Left forelimb (tissue), 1 donor: Measurements from ENCODE around the gene ANKRD33B.
"Not testable (repeated sequence)": the region's sequence is repeated elsewhere in the genome, so short reads cannot be mapped to it uniquely, and the experiment has no call there.

Source experiments
- DNase-seq: peaks from one replicate; pipeline ENCODE4 v3.0.0-alpha.2; 2018; ENCODE audit warnings: low spot score

Gene ANKRD33B

DNA sequence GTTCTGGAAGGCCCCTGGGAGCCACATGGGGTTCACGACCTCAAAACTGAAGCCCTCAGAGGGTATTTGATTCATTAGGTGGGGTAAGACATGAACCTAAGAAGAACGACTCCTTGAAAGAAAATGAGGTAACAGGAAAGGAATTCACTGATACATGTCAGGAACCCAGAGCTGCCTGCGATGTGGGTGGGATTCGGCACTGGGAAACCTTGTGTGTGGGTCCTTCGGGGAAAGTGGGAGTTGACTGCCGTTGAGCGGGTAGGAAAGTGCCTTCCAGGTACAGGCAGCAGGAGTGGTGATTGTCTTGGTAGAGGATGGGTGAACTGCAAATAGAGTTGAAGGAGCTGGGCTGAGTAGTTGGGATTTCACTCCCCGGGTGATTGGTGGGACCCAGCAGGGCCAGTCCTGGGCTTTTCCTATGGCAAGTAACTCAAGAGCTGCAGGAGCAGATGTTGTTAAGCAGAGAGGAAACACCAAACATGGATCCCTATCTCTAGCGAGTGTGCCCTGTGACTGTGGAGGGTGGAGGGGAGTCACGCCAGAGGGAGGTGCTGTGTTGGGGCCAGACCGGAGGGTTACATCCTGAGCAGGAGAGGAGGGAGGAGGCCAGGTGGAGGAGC, 30.8 kb downstream of the ANKRD33B start:
- no peak for DNase-seq

DNA sequence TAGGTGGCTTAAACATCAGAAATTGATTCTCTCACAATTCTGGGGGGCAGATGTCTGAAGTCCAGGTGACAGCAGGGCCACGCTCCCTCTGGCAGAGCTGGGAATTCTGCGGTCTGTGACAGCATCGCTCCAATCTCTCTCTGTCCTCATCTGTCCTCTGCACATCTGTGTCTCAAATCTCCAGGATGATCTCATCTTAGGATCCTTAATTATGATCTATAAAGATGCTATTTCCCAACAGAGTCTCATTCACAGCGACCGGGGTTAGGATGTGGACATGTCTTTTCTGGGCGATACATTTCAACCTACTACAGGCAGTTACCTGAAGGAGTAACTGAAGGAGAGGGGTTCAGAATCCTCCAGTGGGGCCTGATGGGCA, 31.4 kb downstream of the ANKRD33B start:
- DNase-seq = no peak

DNA sequence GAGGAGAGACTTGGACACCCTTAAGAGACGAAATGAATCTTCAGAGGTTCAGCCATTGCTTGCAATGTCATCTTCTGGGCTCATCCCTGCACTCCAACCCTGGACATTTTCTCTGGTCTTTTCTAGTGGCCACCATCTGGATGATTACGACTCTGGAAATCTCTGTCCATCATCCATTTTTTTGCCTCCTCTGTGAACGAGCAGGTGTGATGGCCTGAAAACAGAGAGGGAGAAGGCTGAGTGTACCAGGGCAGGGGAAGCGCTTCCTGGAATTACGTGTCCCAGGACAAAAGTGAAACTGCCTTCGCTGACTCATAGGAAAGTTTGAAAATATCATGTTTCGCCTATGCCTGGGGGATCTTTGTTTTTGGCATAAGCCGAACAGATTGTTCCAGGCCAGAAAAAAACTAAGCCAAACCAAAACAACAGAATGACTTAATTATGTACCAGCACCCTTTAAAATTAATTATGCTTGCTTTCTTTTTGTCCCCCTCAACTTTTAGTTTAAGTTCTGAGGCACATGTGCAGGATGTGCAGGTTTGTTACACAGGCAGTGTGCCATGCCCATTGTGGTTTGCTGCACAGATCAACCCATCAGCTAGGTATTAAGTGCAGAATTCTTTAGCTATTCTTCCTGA, 31.9 kb downstream of the ANKRD33B start:
- DNase-seq = no peak

DNA sequence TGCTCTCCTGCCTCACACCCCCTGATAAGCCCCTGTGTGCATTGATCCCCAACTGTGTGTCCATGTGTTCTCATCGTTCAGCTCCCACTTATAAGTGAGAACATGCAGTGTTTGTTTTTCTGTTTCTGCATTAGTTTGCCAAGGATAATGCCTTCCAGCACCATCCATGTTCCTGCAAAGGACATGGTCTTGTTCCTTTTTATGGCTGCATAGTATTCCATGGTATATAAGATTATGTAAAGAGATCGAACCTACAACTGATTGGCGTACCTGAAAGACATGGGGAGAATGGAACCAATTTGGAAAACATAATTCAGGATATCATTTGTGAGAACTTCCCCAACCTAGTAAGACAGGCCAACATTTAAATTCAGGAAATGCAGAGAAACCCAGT, 32.4 kb downstream of the ANKRD33B start:
- DNase-seq = no peak

DNA sequence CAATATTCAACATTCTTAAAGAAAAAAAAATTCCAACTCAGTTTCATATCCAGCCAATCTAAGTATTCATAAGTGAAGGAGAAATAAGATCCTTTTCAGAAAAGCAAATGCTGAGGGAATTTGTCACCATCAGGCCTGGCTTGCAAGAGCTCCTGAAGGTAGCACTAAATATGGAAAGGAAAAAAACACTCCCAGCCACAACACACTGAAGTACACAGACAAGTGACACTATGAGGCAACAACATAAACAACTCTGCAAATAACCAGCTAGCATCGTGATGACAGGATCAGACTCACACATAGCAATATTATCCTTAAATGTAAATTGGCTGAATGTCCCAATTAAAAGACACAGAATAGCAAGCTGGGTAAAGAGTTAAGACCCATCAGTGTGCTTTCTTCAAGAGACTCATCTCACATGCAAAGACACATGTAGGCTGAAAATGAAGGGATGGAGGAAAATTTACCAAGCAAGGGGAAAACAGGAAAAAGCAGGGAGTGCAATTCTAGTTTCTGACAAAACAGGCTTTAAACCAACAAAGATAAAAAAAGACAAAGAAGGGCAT, 33.1 kb downstream of the ANKRD33B start:
- no peak for DNase-seq

DNA sequence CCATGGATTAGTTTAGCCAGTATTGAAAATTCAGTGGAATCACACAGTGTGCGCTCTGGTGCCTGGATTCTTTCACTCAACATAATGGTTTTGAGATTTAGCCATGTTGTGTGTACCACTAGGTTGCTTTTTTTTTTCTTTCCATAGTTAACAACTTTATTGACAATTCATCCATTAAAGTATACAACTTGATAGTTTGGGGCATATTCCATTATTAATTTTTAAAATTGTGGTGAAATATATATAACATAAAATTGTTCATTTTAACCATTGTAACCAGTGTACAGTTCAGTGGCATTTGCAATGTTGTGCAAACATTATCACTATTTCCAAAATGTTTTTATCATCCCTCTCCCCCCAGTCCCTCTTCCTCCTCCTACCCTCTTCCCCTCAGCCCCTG, 35.2 kb downstream of the ANKRD33B start:
- no peak for DNase-seq

DNA sequence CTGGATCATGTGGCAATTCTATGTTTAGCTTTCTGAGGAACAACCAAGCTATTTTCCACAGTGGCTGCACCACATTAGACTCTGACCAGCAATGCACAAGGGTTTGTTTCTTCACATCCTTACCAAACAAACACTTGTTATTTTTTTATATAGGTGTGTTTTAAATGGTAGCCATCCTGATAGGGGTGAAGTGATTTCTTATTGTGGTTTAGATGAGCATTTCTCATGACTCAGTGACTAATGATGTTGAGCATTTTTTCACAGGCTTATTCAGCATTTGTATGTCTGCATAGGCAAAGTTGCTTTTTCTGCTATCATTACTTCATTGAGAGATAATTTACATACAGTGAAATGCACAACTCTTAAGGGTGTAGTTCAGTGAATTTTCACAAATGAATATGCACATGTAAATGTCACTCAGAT, 36.0 kb downstream of the ANKRD33B start:
- DNase-seq = no peak

DNA sequence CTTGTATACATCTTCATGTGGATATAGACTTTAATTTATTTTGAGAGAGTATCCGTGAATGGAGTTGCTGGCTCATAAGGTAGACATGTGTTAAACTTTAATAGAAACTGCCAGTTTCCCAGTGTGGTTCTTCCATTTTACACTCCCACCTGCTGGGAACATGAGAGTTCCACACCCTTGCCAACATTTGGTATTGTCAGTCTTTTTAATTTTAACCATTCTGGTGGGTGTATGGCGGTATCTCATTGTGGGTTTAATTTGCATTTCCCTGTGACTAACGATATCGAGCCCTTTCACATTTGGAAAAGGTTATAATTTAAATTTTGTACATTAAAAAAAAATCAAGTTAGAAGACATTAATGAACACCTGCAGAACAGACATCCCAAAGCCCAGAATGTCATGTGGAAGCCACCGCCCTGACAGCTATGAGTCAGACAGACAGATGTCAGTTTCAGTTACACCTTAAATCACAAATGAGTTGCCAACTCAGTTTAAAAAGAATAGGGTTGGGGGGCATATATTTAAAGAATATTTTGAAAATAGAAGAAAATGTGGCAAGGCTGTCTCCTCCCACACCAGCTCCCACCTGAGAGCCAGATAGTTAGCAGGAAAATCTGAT, 36.9 kb downstream of the ANKRD33B start:
- no peak for DNase-seq

DNA sequence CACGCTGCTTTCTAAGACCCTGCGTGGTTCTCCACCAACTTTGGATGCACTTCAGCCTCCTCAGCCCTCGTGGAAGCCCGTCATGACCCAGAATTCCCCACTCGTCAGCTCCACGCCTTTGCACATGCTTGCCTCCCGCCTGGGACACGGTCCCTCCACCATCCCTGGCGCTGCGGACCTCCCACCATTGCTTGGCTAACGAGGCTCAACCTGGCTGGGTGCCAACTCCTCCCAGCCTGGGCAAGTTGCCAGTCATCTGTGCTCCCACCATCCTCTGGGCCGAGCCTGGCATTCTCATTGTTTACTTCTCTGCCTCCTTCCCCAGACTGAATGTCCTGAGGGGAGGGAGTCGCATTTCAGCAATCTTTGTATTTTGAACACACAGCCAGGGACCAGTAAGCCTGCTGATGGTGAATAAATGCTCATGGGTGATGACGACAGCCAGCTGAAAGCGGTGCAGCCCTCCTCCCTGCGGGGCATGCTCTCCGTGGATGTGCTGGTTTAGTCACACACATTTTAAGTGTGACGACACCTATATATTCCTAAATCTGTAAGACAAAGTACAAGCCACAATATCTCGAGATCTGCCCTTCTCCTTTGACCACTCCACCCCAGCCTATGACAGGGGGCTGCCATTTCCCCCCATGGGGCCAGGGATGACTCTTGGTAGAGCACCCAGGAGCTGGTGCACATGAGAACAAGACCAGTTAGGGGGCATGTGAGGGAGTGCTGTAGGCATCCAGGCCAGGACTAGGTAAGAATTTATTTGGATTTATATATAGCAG, 37.6 kb downstream of the ANKRD33B start:
- peak; percentile 83 for DNase-seq

DNA sequence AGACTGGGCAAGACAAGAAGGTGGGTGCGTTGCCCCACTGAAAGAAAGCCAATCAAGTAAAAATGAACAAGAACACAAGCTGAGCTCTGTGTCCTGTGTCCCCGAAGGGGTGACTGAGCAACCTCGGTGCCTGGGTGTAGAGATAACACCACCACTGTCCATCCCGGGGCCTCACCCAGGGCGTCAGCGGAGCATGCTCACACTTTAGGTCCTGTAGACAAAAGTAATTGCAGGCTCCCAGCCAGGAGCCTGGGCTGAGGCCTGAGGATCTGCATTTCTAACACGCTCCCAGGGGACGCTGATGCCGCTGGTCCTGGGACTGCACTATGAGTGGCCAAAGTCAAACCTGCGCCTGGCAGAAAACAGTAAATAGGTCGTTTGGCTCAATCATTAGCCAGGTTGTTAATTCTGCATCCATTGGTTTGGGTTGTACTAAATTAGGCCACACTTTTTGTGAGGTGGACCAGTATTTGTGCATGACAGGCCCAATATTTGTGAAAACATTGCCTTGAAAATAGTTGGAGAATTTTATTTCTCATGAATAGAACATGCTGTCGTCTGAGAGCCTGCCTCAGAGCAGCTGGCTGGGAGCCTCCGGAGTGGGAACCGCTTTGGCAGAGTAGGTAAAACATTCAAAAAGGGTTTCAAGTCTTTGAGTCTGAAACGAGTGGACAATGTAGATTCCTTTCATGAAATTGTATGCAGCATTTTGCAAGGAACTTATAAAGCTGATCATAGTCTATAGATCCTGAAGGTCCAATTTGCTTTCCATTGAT, 38.3 kb downstream of the ANKRD33B start:
- no peak for DNase-seq

DNA sequence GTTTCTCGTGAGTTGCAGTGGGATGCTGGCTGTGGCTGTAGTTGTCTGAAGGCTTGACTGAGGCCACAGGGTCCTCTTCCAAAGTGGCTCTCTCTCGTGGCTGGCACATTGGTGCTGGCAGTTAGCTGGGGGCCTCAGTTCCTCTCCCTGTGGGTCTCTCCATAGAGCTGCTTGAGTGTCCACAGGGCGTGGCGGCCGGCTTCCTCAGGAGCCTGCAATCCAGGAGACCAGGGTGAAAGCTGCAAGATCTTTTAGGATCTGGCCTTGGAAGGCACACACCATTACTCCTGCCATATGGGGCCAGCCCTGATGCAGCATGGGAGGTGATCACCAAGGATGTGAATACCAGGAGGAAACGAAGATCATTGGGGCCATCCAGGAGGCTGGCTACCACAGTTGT, 41.1 kb downstream of the ANKRD33B start:
- no peak for DNase-seq

DNA sequence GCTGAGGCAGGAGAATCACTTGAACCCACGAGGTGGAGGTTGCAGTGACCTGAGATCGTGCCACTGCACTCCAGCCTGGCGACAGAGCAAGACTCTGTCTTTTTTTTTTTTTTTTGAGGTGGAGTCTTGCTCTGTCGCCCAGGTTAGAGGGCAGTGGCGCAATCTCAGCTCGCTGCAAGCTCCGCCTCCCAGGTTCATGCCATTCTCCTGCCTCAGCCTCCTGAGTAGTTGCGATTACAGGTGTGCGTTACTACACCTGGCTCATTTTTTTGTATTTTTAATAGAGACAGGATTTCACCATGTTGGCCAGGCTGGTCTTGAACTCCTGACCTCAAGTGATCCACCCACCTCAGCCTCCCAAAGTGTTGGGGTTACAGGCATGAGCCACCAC, 42.8 kb downstream of the ANKRD33B start:
- DNase-seq = not testable (repeated sequence)

DNA sequence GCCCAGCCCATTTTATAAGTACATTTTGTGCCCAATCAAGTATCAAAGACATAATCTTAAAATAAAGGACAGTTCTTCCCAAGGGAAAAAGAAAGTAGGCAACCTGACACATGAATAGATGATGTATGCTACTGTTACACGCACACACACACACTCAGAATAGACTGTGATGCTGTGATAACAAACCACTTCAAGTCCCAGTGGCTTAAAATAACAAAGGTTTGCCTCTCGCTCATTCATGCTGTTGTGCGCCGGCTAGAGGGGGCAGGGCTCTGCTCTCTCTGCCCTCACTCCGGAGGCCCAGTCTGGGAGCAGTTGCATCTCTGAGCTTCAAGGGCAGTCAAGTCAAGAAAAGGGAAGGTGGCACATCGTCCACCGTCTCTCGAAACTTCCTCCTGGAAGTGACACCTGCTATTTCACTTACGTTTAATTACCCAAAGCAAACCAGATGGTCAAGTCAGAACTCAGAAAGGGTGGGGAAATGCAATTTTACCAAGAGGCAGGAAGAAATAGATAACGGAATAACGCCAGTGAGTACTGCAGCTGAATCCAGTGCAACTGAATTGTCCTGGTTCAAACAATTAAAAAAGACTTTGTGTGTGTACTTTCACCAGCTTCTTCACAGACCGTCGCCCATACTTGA, 43.3 kb downstream of the ANKRD33B start:
- no peak for DNase-seq

DNA sequence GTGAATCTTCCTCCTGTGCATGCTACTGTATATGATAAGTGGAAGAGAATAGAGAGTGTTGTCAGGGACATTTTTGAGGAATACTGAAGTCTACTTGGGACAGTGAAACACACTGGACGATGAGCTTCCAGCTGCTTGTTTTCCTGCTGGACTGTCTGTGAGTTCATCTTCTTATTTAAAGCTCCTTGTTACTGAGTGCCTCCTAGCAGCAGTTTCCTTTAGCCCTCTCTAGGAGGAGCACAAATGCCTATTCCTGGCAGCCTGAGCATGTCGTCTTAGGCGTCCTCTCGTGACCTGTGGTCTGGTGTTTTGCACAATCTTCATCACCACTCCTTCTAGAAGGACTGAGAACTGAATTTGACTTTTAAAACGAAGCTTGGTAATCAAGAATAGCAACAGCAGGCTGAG, 43.8 kb downstream of the ANKRD33B start:
- no peak for DNase-seq

DNA sequence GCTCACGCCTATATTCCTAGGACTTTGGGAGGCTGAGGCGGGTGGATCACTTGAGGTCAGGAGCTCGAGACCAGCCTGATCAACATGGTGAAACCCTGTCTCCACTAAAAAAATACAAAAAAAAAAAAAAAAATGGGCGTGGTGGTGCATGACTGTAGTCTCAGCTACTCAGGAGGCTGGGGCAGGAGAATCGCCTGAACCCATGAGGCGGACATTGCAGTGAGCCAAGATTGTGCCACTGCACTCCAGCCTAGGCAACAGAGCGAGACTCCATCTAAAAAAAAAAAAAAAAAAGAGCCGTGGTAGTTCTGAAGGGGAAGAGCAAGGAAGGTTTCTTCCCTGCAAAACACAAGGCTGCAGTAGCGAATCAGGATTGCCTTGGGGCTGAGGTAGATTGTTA, 44.2 kb downstream of the ANKRD33B start:
- DNase-seq = not testable (repeated sequence)

DNA sequence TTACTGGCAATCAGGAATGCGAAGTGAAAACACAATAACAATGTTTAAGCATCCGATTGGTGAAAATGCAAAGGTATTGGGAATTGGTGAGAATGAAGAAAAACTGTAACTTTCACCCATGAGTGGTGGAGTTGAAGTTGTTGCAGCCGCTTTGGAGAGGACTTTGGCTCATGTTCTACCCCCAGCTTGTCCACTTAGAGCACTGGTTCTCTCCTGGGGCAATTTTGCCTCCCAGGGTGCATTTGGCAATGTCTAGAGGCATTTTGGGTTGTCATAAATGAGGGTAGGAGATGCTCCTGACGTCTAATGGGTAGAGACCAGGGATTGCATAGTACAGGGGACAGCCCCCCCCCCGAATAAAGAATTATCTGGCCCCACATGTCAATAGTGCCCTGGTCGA, 46.2 kb downstream of the ANKRD33B start:
- DNase-seq = no peak

DNA sequence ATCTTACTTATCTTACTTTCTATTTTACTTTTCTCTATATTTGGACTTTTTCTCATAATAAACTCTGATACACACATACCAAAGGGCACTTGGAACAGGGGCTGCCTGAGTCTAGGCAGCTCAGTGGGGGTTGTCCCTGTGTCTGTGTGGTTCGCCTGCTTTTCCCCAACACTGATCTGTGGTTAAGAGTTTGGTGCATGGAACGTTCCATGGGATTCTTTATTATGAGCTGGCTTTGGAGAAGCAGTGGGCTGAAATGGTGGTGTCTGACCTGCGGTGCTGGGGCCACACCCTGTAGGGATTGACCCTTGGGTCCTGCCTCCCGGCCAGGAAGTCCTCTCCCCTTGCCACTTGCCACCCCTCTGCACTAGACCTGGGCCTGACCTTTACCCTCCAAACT, 47.4 kb downstream of the ANKRD33B start:
- no peak for DNase-seq

DNA sequence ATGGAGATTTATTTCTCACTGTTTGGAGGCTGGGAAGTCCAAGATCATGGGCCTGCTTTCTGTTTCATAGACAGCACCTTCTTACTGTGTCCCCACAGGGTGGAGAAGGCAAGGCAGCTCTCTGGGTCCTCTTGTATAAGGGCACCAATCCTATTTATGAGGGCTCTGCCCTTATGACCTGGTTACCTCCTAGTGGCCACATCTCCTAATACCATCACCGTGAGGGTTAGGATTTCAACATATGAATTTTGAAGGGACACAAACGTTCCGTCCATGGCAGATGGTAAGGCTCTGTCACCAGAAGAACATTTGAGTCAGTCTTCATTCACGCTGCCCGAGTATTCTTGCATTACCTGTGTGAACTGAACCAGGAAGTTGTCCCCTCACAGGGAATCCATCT, 48.4 kb downstream of the ANKRD33B start:
- no peak for DNase-seq

DNA sequence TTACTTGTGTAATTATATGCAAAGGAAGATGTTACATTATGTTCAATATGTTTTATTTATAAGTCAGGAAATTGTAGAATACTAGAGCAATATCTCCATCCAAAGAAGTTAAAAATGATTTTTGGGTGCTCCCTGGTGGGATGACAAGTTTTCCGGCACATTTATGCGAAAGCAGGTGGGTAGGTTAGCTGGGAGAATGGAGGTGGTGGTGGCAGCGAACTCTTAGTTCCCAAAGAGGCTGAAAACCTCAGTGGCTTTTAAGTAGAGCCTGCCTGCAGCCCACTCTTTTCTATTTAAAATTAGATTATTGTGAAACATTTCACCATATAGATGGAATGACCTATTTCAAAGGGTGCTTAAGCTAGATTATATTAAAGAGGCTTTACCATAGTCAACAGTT, 51.8 kb downstream of the ANKRD33B start:
- DNase-seq = no peak

DNA sequence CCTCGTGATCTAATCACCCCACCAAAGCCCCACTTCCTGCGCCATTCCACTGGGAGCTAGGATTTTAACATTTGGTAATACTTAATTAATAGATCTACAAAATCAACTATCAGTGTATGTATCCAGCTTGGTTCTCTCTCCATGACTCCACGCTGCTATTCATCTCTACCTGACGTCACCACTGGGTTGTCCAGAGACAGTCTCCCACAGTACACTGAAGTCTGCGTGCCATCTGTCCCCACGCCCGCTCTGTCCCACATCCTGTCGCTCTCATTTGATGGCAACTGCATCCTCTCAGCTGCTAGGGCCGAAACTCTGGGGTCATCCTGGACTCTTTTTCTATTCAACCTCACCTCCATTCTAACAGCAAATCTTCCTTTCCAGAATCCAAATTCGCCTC, 53.2 kb downstream of the ANKRD33B start:
- DNase-seq = no peak

DNA sequence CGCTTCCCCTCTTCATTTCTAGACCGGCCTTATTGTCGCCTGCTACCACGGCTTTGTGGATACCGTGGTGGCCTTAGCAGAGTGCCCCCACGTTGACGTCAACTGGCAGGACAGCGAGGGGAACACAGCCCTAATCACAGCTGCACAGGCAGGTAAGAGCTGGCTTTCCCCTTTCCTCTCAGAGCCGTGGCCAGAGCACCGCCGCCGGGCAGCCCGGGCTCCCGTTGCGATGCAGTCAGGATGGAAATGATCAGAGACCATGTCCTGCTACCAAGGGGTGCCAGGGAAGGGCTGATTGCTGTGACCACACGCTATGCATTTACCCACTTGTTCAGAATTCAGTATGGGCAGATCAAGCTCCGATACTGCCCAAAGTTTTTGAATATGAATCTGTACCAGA, 54.4 kb downstream of the ANKRD33B start:
- DNase-seq = no peak
